ENCODE data around the gene DEDD. TPM values are rescaled to one million over a fixed set of nuclear protein-coding genes. Genes with fewer than 3 reads are reported as not detected.

Gene DEDD
- total RNA-seq, 1 experiment from 2014 or later = 29.8 TPM

GRCh38 chr1:161127649-161128048 lies 4.8 kb downstream of the DEDD start:
- Histone ChIP-seq H3K9me2 (ENCODE audit: insufficient read depth) (no peaks in the 10 kb centered on the region), H4K20me1 (ENCODE audit: insufficient read depth) (no peaks in the 10 kb centered on the region; the same call in 1 of the 2 replicates), H3K27ac (no peak overlapping the region), H3K4me1 (replicated peaks; ENCODE audit: insufficient read depth) (peaks cover 9% of the 10 kb centered on the region; the same call in 1 of the 2 replicates), H3K4me3 (no peak overlapping the region), H3K36me3 (ENCODE audit: low read depth) (0 out of 2 replicates have a peak, but pooled peaks cover 18% of the 10 kb centered on the region), H3K79me2 (ENCODE audit: low read depth) (peaks cover 17% of the 10 kb centered on the region), H2AFZ (no peak overlapping the region), H3K9me3 (ENCODE audit: insufficient read depth, low read depth) (no peaks in the 10 kb centered on the region), H3F3A (ENCODE audit: insufficient read depth, low read depth) (peaks cover 28% of the 10 kb centered on the region), H3K4me2 (no peak overlapping the region), H3K27me3 (ENCODE audit: insufficient read depth, low read depth) (no peaks in the 10 kb centered on the region)
- TF ChIP-seq CTCF (conservative IDR thresholded peaks at IDR 0.05) (no peak), EZH2 (IDR thresholded peaks at IDR 0.05; ENCODE audit: low read depth) (no peak)
- POLR2A ChIA-PET (ENCODE audit: unreplicated experiment) = interaction anchor here (0.6 kb wide), 1 partner anchor 107 kb away, joined by 3 read pairs; the partner anchor contains the start of gene F11R
- BruUV-seq (replicated peaks) = no TSS peak
- no peak for DNase-seq
- CTCF ChIA-PET = no interaction called here
- intact Hi-C loops (cut with micrococcal nuclease; ENCODE audit: unreplicated experiment) = no loop called here

GRCh38 chr1:161122967-161123366 lies 9.5 kb downstream of the DEDD start:
- ChIA-PET CTCF (no interaction called here), POLR2A (ENCODE audit: unreplicated experiment) (no interaction called here)
- Histone ChIP-seq H3K9me2 (ENCODE audit: insufficient read depth) (no peaks in the 10 kb centered on the region), H3K4me1 (replicated peaks; ENCODE audit: insufficient read depth) (peaks cover 13% of the 10 kb centered on the region), H3K36me3 (ENCODE audit: low read depth) (0 out of 2 replicates have a peak, but pooled peaks cover 10% of the 10 kb centered on the region), H3K27ac (no peak overlapping the region), H2AFZ (no peak overlapping the region), H3F3A (ENCODE audit: insufficient read depth, low read depth) (peaks cover 26% of the 10 kb centered on the region; the same call in 1 of the 2 replicates), H3K27me3 (ENCODE audit: insufficient read depth, low read depth) (no peaks in the 10 kb centered on the region), H3K79me2 (ENCODE audit: low read depth) (peaks cover 12% of the 10 kb centered on the region; the same call in 1 of the 2 replicates), H3K4me3 (no peak overlapping the region), H3K9me3 (ENCODE audit: insufficient read depth, low read depth) (no peaks in the 10 kb centered on the region), H4K20me1 (ENCODE audit: insufficient read depth) (no peaks in the 10 kb centered on the region), H3K4me2 (no peak overlapping the region)
- TF ChIP-seq EZH2 (IDR thresholded peaks at IDR 0.05; ENCODE audit: low read depth) (no peak), CTCF (conservative IDR thresholded peaks at IDR 0.05) (no peak)
- intact Hi-C loops (cut with micrococcal nuclease; ENCODE audit: unreplicated experiment) = no loop called here
- no peak for DNase-seq
- no TSS peak for BruUV-seq (replicated peaks)

- H3K4me3 ChIP-seq = no peak overlapping the region
- TF ChIP-seq EZH2 (IDR thresholded peaks at IDR 0.05; ENCODE audit: low read depth) (no peak), CTCF (conservative IDR thresholded peaks at IDR 0.05) (no peak)
- H3K27ac ChIP-seq = no peak overlapping the region
- intact Hi-C loops (cut with micrococcal nuclease; ENCODE audit: unreplicated experiment) = no loop called here
- no peaks in the 10 kb centered on the region for H3K9me2 ChIP-seq (ENCODE audit: insufficient read depth)
- H3K4me1 ChIP-seq (replicated peaks; ENCODE audit: insufficient read depth) = peaks cover 16% of the 10 kb centered on the region
- H3K79me2 ChIP-seq (ENCODE audit: low read depth) = peaks cover 23% of the 10 kb centered on the region
- no peaks in the 10 kb centered on the region for H4K20me1 ChIP-seq (ENCODE audit: insufficient read depth)
- H2AFZ ChIP-seq = no peak overlapping the region
- H3K9me3 ChIP-seq (ENCODE audit: insufficient read depth, low read depth) = no peaks in the 10 kb centered on the region
- POLR2A ChIA-PET (ENCODE audit: unreplicated experiment) = no interaction called here
- no TSS peak for BruUV-seq (replicated peaks)
- DNase-seq = no peak
- H3K27me3 ChIP-seq (ENCODE audit: insufficient read depth, low read depth) = no peaks in the 10 kb centered on the region
- H3K36me3 ChIP-seq (ENCODE audit: low read depth) = 0 out of 2 replicates have a peak, but pooled peaks cover 2% of the 10 kb centered on the region
- CTCF ChIA-PET = no interaction called here
- H3K4me2 ChIP-seq = no peak overlapping the region
- H3F3A ChIP-seq (ENCODE audit: insufficient read depth, low read depth) = peaks cover 34% of the 10 kb centered on the region; the same call in 1 of the 2 replicates
These were observed 10.6 kb downstream of the DEDD start for GRCh38 chr1:161121834-161122233.

Data from PC-9 (cell line).